Endothelial cell (in vitro differentiated cells): Measurements from ENCODE around the gene STK10. TPM values are rescaled to one million over a fixed set of nuclear protein-coding genes. Genes with fewer than 3 reads are reported as not detected.
A peak's percentile ranks its signal among the peaks of the same experiment; 100 is the strongest.

Experiments used
- DNase-seq: peaks from one replicate; pipeline ENCODE4 v3.0.0; 2021; ENCODE audit warnings: low spot score
- H3K27ac Mint-ChIP-seq: one replicate; pipeline ENCODE4 v1.8.0; 2021; ENCODE audit warnings: mixed read lengths, inconsistent platforms; ENCODE audit not compliant: unreplicated experiment
- H3K27me3 Mint-ChIP-seq: one replicate; pipeline ENCODE4 v1.8.0; 2021; ENCODE audit warnings: mild to moderate bottlenecking, moderate library complexity, mixed read lengths, inconsistent platforms; ENCODE audit not compliant: unreplicated experiment
- H3K36me3 Mint-ChIP-seq: one replicate; pipeline ENCODE4 v1.8.0; 2021; ENCODE audit warnings: mild to moderate bottlenecking, low read depth, mixed read lengths, inconsistent platforms; ENCODE audit not compliant: unreplicated experiment
- H3K4me1 Mint-ChIP-seq: one replicate; pipeline ENCODE4 v1.8.0; 2021; ENCODE audit warnings: mild to moderate bottlenecking, mixed read lengths, inconsistent platforms; ENCODE audit not compliant: unreplicated experiment
- H3K4me3 Mint-ChIP-seq: one replicate; pipeline ENCODE4 v1.8.0; 2021; ENCODE audit warnings: mild to moderate bottlenecking, mixed read lengths, inconsistent platforms; ENCODE audit not compliant: unreplicated experiment
- H3K9me3 Mint-ChIP-seq: one replicate; pipeline ENCODE4 v1.8.0; 2021; ENCODE audit warnings: mixed read lengths, inconsistent platforms; ENCODE audit not compliant: unreplicated experiment
- CTCF ChIP-seq: fragments of 200-600 bp; sonication (generic); IDR thresholded peaks from one replicate; pipeline ENCODE4 v1.5.0; 2021; ENCODE audit warnings: antibody characterized with exemption; ENCODE audit not compliant: unreplicated experiment
- total RNA-seq: library from RNA; stranded (reverse); fragmentation: NEBNext Ultra II Directional; extraction: Animal tissue kit (Norgen Biotek cat#: 25700); gene quantifications from one replicate; pipeline ENCODE4 v1.2.1, GENCODE V29; 2021; ENCODE audit not compliant: unreplicated experiment

Gene STK10
- total RNA-seq, 1 donor from 2014 or later = 69.3 TPM

- no peaks in the 10 kb centered on the region for H3K9me3 Mint-ChIP-seq
- H3K36me3 Mint-ChIP-seq = no peaks in the 10 kb centered on the region
- H3K4me3 Mint-ChIP-seq = peak overlapping the region; percentile 83
- peaks cover 30% of the 10 kb centered on the region for H3K4me1 Mint-ChIP-seq
- no peak for TF ChIP-seq CTCF
- H3K27ac Mint-ChIP-seq = peak overlapping the region; percentile 53
- peaks cover 7% of the 10 kb centered on the region for H3K27me3 Mint-ChIP-seq
- peak; percentile 45 for DNase-seq
Measured at GRCh38 chr5:172188893-172189692, 1.1 kb upstream of the STK10 start.

- DNase-seq = peak; percentile 21
- H3K36me3 Mint-ChIP-seq = peaks cover 3% of the 10 kb centered on the region
- no peak for TF ChIP-seq CTCF
- peak overlapping the region; percentile 83 for H3K27ac Mint-ChIP-seq
- H3K4me3 Mint-ChIP-seq = peak overlapping the region; percentile 98
- H3K27me3 Mint-ChIP-seq = peaks cover 7% of the 10 kb centered on the region
- H3K9me3 Mint-ChIP-seq = no peaks in the 10 kb centered on the region
- H3K4me1 Mint-ChIP-seq = peaks cover 30% of the 10 kb centered on the region
Measured at GRCh38 chr5:172187118-172188032, 649 bp downstream of the STK10 start.

DNA sequence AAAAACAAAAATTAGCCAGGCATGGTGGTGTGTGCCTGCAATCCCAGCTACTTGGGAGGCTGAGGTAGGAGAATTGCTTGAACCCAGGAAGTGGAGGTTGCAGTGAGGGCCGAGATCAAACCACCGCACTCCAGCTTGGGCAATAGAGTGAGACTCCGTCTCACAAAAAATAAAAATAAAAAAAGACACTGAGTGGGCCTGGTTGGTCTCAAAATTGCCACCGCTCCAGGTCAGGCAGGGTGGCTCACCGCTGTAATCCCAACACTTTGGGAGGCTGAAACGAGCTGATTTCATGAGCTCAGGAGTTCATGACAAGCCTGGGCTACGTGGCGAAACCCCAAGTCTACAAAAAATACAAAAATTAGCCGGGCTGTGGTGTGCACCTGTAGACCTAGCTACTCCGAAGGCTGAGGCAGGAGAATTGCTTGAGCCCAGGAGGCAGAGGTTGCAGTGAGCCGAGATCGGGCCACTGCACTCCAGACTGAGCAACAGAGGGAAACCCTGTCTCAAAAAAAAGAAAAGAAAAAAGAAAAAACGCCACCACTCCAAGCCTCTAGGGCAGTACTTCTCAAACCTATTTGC is 1.8 kb downstream of the STK10 start:
- peaks cover 30% of the 10 kb centered on the region for H3K4me1 Mint-ChIP-seq
- no peak for TF ChIP-seq CTCF
- peak overlapping the region; percentile 98 for H3K4me3 Mint-ChIP-seq
- peaks cover 3% of the 10 kb centered on the region for H3K36me3 Mint-ChIP-seq
- no peak for DNase-seq
- no peaks in the 10 kb centered on the region for H3K9me3 Mint-ChIP-seq
- no peak overlapping the region for H3K27ac Mint-ChIP-seq
- peaks cover 7% of the 10 kb centered on the region for H3K27me3 Mint-ChIP-seq

DNA sequence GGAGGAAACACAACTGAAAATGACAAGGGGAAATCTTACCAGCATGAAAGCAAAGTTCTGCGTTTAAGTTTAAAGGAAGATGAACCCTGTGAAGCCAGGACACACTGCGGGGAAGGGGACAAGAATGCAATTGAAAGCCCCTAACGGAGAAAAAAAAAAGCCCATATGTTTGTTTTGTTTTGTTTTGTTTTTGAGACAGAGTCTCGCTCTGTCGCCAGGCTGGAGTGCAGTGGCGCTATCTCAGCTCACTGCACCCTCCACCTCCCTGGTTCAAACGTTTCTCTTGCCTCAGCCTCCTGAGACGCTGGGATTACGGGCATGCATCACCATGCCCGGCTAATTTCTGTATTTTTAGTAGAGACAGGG is 2.9 kb downstream of the STK10 start:
- Mint-ChIP-seq H3K36me3 (peaks cover 7% of the 10 kb centered on the region), H3K27ac (peak overlapping the region; percentile 72)

More for the DNA sequence above, 2.9 kb downstream of the STK10 start:
- TF ChIP-seq CTCF = no peak
- peak overlapping the region; percentile 71 for H3K4me3 Mint-ChIP-seq
- no peaks in the 10 kb centered on the region for H3K9me3 Mint-ChIP-seq
- DNase-seq = no peak
- peaks cover 7% of the 10 kb centered on the region for H3K27me3 Mint-ChIP-seq
- peaks cover 36% of the 10 kb centered on the region for H3K4me1 Mint-ChIP-seq
